Activated T-helper 2 cell treated with anti-CD3 and anti-CD28 coated beads, Interferon-gamma antibody, Interleukin-2, Interleukin-4, amounts not matched to agents 10 μg/mL and 5 μg/mL and 100 μg/mL, durations not matched to agents 14 hours and 24 hours and 36 hours (primary cell): ENCODE data around the gene SEMA3A. TPM values are rescaled to one million over a fixed set of nuclear protein-coding genes. Genes with fewer than 3 reads are reported as not detected.

Source experiments
- DNase-seq: peaks from one replicate; pipeline ENCODE4 v3.0.0; 2021; ENCODE audit warnings: low spot score
- H3K27ac Mint-ChIP-seq: one replicate; pipeline ENCODE4 v1.8.0; 2021; ENCODE audit warnings: mixed read lengths
- H3K27me3 Mint-ChIP-seq: one replicate; pipeline ENCODE4 v1.8.0; 2021; ENCODE audit warnings: low read depth, mixed read lengths
- H3K36me3 Mint-ChIP-seq: one replicate; pipeline ENCODE4 v1.8.0; 2021; ENCODE audit warnings: low read depth, mixed read lengths
- H3K4me1 Mint-ChIP-seq: one replicate; pipeline ENCODE4 v1.8.0; 2021; ENCODE audit warnings: low read depth, mixed read lengths
- H3K4me3 Mint-ChIP-seq: one replicate; pipeline ENCODE4 v1.8.0; 2021; ENCODE audit warnings: low read depth, mild to moderate bottlenecking, moderate library complexity, mixed read lengths
- H3K9me3 Mint-ChIP-seq: one replicate; pipeline ENCODE4 v1.8.0; 2021; ENCODE audit warnings: mixed read lengths
- intact Hi-C: fragments of 100-400 bp; cut with micrococcal nuclease; formaldehyde crosslinking; loops from one replicate; pipeline ENCODE4 v1.15.1; 2023
- total RNA-seq: library from RNA; stranded (reverse); gene quantifications from 2 replicates; pipeline ENCODE4 v1.2.3, GENCODE V29; 2022

Gene SEMA3A
- total RNA-seq, 1 donor from 2014 or later, result 0.25 TPM

DNA sequence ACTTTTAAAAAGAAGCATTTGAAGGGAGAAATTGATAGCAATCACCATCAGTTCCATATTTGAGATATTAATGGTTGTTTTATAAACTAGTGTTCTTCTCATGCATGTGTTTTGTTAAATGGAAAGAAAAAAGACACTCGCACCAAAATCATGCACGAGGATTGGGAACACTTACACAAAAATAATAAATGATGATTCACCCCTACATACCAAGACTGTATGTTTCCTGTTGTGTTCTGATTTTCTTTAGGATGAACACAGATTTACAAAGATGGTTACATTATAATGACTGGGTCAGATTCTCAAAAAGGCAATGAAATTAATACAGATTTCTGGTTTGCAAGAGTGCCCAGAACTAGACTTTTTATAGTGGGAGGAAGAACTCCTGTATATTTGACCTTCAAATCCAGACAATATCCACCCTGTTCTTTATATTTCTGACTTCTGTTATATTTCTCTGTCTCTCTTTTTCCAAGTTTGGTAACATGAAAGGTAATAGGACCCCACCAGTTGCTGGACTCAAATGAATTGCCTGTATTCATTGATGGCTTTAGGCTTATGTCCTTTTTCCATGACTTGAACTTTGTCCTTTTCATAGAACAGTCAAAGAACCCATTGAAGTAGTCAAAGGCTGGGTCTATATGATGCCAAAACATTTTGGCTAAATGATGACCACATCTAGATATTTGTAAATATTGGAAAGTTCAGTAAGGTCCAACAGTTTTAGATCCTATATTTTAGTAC lies 54.4 kb downstream of the SEMA3A start:
- DNase-seq, result no peak
- Mint-ChIP-seq H3K36me3 (no peaks in the 10 kb centered on the region), H3K27ac (no peak overlapping the region), H3K4me3 (no peak overlapping the region), H3K27me3 (no peaks in the 10 kb centered on the region), H3K4me1 (no peaks in the 10 kb centered on the region), H3K9me3 (no peaks in the 10 kb centered on the region)
- intact Hi-C loops, result no loop called here

DNA sequence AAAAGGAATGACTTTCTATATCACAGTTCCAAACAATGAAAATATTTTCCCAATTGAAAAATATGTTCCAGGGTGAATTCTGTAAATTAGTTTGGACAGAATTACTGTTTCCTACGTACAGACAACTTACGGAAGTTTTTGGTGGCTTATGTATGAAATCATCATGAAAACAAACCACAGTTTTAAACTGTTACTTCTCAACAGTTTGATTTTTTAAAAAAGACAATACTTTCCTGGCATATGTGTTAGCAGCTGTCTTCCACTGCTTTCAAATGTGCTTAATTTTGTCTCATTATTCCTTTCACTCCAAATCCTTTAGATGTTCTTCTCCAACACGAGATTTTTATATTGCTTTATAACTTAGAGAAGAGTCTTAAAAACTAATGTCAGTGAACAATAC lies 56.2 kb downstream of the SEMA3A start:
- Mint-ChIP-seq H3K27me3 (no peaks in the 10 kb centered on the region), H3K9me3 (no peaks in the 10 kb centered on the region), H3K4me3 (no peak overlapping the region), H3K36me3 (no peaks in the 10 kb centered on the region), H3K4me1 (no peaks in the 10 kb centered on the region), H3K27ac (no peak overlapping the region)
- intact Hi-C loops, result no loop called here
- no peak for DNase-seq

DNA sequence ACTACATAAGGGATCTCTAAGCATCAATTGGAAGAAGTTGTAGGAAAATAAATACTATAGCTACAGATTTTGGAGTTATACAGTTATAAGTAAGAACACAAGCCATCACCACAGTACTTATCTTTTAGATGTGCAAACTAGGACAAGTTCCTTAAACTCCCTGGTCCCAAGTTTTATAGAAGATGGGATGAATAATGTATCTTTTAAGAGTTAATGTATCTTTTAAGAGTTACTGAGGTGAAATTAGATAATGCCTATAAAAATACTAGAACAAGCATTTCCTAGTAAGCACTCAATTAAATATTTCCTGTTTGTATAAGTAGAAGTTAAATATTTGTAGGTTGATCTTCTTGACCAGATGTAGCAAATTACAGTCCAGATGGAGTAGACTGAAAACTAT lies 56.8 kb downstream of the SEMA3A start:
- Mint-ChIP-seq H3K4me1 (no peaks in the 10 kb centered on the region), H3K27me3 (no peaks in the 10 kb centered on the region), H3K27ac (no peak overlapping the region), H3K9me3 (no peaks in the 10 kb centered on the region), H3K36me3 (no peaks in the 10 kb centered on the region), H3K4me3 (no peak overlapping the region)
- DNase-seq, result no peak
- intact Hi-C loops, result no loop called here

DNA sequence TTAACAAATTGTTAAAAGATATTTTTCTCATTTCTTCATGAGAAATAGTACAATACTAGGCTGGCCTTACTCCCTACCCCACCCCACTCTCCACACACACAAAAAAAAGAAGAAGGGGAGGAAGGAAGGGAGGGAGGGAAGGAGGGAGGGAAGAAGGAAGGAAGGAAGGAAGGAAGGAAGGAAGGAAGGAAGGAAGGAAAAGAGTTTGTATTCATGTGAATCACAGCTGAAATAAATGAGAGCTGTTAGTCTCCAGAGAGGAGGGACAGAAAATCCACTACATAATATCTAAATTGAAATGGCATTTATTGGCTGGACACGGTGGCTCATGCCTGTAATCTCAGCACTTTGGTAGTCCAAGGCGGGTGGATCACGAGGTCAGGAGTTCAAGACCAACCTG lies 57.8 kb downstream of the SEMA3A start:
- Mint-ChIP-seq H3K9me3 (no peaks in the 10 kb centered on the region), H3K27ac (no peak overlapping the region), H3K4me3 (no peak overlapping the region), H3K4me1 (no peaks in the 10 kb centered on the region), H3K36me3 (no peaks in the 10 kb centered on the region), H3K27me3 (no peaks in the 10 kb centered on the region)
- no peak for DNase-seq
- intact Hi-C loops, result no loop called here

DNA sequence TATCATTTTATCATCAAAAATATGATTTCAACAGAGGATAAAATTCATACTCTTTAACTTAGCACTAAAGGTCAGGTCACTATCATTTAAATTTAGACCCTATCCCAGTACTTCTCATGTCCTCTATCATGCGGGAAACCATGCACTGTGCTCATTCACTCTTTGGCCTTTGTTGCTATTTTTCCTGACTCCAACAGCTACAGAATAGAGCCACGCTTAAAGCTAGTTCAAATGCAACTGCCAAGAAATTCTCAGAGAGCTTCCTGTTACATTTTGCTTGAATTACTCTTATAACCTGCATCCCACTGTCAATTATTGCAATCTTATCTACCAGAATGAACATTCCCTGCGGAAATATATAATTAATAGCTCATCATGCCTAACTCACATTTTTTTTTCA lies 58.3 kb downstream of the SEMA3A start:
- DNase-seq, result no peak
- intact Hi-C loops, result no loop called here
- no peaks in the 10 kb centered on the region for H3K4me1 Mint-ChIP-seq

DNA sequence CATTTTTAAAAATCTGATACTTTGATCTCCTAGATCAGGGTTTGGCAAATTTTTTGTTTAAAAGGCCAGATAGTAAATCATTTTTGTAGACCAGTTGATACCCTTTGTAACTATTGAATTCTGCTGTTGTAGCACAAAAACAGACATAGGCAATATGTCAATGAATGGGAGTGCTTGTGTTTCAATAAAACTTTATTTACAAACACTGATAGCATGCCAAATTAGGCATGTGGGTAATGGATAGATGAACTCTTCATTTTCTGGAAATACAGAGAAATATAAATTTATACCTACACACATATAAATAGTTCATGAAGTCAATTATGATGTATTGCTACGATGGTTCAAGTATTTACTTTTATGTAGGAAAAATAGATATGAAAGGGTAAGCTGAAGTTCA lies 60.4 kb downstream of the SEMA3A start:
- intact Hi-C loops, result no loop called here
- peaks cover 1% of the 10 kb centered on the region for H3K27me3 Mint-ChIP-seq
- no peak overlapping the region for H3K4me3 Mint-ChIP-seq
- H3K4me1 Mint-ChIP-seq, result no peaks in the 10 kb centered on the region
- no peak for DNase-seq
- H3K27ac Mint-ChIP-seq, result no peak overlapping the region
- no peaks in the 10 kb centered on the region for H3K36me3 Mint-ChIP-seq
- H3K9me3 Mint-ChIP-seq, result no peaks in the 10 kb centered on the region

More for the DNA sequence above, 58.3 kb downstream of the SEMA3A start:
- Mint-ChIP-seq H3K4me3 (no peak overlapping the region), H3K27ac (no peak overlapping the region), H3K36me3 (no peaks in the 10 kb centered on the region), H3K9me3 (no peaks in the 10 kb centered on the region), H3K27me3 (no peaks in the 10 kb centered on the region)

DNA sequence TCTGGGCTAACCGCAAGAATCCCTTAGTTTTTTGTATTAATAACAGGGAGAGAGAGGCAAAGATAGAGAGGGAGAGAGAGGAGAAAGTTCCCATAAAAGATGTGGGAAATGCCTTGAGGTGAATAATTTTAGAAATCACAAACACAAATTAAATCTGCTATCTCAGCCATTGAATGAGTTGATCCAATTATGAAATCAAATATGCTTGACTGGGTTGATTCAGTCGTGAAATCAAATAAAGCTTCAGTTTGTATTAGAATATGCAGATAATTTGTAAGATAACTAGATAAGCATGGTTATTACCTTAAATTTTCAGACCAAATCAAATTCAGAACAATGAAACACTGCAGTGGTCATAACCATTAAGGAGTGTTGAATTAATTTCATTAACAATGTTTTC lies 68.9 kb downstream of the SEMA3A start:
- no peaks in the 10 kb centered on the region for H3K4me1 Mint-ChIP-seq
- intact Hi-C loops, result no loop called here
- no peak for DNase-seq
- H3K9me3 Mint-ChIP-seq, result no peaks in the 10 kb centered on the region
- H3K27me3 Mint-ChIP-seq, result peaks cover 5% of the 10 kb centered on the region
- H3K4me3 Mint-ChIP-seq, result no peak overlapping the region
- H3K27ac Mint-ChIP-seq, result no peak overlapping the region
- H3K36me3 Mint-ChIP-seq, result no peaks in the 10 kb centered on the region

DNA sequence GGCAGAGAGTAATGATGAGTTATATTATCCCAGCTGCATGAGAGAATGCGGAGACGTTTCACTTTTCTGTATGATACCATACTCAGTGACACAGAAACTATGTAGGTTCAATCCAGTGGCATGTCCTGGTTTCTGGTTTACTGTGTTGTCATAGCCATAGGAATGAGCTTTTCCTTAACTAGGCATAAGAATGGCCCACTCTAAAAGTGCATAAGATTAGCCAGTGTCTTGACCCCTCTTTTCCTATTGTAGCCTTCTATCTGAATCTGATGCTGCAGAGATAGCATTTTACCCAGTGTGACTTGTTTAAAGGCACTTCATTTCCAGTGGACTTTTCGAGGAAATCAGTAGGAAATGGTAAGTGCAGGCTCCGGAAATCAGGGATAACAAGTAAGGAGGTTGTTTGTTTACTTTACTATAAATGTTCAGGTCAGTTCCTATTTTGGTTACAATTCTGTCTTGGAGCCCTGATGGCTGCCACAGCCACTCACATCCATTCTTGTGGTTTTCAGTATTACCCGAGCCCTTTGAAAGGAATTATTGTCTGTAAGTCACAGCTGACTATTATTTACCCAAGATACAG lies 70.5 kb downstream of the SEMA3A start:
- no peak for DNase-seq
- Mint-ChIP-seq H3K27ac (no peak overlapping the region), H3K9me3 (no peaks in the 10 kb centered on the region), H3K27me3 (peaks cover 2% of the 10 kb centered on the region), H3K4me1 (no peaks in the 10 kb centered on the region), H3K4me3 (no peak overlapping the region), H3K36me3 (no peaks in the 10 kb centered on the region)
- intact Hi-C loops, result no loop called here

DNA sequence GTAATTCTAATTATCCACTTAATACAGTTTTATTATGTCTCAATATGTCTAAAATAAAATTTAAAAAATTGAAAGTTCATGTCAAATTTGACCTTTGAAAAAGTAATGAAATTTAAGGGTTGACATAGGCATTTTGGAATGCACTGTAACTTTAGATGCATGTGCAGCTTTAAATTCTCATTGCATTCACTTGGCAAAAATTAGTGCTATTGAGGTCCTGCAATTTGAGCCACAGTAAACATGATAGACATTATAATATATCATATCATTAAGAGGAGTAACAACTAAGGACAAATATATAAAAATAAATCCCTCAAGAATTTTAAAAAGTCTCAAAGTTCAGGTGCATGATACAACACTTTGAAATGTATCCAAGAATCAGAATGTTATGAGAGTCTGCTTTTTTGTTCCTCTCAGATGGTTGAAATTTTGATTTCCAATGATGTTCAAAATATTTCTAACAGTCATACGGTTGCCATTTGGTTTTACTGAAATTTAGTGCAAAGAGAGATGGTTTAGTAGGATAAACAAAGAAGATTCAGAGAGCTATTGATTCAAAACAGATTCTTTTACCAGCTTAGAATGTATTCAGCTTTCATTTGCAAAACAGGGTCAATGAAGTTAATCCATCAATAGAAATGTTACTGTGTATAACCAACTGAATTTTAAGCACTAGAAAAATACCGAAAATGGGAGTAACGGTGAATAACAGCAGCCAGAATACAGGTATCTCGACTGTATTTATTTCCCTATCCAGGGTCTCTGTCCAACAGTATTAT lies 71.8 kb downstream of the SEMA3A start:
- no peak overlapping the region for H3K4me3 Mint-ChIP-seq
- H3K27me3 Mint-ChIP-seq, result no peaks in the 10 kb centered on the region
- no peaks in the 10 kb centered on the region for H3K36me3 Mint-ChIP-seq
- no peak for DNase-seq
- H3K27ac Mint-ChIP-seq, result no peak overlapping the region
- no peaks in the 10 kb centered on the region for H3K4me1 Mint-ChIP-seq
- intact Hi-C loops, result no loop called here
- no peaks in the 10 kb centered on the region for H3K9me3 Mint-ChIP-seq

DNA sequence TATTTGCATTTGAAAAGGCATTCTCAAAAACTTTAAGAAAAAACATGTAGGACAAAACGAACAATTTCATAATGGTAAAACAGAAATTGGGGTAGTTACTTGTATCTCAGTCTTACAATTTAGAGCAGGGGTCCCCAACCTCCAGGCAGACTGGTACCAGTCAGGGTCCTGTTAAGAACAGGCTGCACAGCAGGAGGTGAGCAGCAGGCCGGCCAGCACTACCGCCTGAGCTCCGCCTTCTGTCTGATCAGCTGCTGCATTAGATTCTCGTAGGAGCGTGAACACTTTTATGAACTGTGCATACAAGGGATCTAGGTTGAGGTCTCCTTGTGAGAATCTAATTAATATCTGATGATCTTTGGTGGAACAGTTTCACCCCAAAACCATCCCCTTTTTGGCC lies 77.3 kb downstream of the SEMA3A start:
- no peak overlapping the region for H3K27ac Mint-ChIP-seq
- intact Hi-C loops, result no loop called here

DNA sequence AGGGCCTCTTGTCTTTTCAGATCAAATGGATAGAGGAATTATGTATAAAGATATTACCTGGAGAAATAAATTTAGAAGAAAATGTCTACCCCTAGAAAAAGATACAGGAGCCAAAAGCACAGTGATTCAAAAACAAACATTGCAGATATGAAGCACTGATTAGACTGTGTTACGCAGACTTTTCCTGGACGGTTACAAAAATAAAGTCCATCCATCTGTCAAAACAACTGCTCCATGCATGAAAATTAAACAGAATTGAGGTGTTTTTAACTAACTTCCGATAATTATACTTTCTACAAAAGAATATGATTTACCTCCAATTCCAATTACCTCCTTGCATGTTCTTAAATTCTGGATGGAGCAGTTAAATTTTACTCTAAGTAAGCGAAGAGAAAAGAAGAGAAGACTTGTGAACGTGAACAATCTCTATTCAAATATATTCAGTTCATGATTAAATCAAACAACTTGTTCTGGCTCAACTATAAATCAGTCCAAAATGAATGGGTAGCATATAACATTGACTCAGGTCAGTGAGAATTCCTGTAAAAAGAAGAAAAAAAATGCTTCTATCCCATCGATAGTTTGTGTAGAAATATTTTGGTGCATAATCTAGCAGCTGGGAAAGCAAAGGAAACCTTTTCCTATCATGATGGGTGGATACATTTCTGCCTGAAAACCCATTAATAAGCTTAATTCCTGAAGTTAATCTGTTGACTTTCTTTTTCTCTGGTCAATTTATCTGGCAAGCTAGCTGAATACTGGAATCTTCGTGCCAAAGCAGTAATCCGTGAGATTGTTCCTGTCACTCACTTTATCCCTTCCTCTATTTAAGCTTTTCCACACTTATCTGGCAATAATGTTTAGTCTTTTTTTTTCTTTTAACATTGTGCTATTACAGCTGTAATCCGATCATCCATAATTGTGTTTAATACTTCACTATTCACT lies 80.4 kb downstream of the SEMA3A start:
- DNase-seq, result no peak
- Mint-ChIP-seq H3K27ac (no peak overlapping the region), H3K4me1 (peaks cover 1% of the 10 kb centered on the region), H3K4me3 (no peak overlapping the region), H3K9me3 (no peaks in the 10 kb centered on the region), H3K36me3 (no peaks in the 10 kb centered on the region), H3K27me3 (peaks cover 2% of the 10 kb centered on the region)
- intact Hi-C loops, result no loop called here

More for the DNA sequence above, 77.3 kb downstream of the SEMA3A start:
- no peak for DNase-seq
- Mint-ChIP-seq H3K4me3 (no peak overlapping the region), H3K27me3 (no peaks in the 10 kb centered on the region), H3K36me3 (no peaks in the 10 kb centered on the region), H3K9me3 (no peaks in the 10 kb centered on the region), H3K4me1 (peaks cover 1% of the 10 kb centered on the region)

DNA sequence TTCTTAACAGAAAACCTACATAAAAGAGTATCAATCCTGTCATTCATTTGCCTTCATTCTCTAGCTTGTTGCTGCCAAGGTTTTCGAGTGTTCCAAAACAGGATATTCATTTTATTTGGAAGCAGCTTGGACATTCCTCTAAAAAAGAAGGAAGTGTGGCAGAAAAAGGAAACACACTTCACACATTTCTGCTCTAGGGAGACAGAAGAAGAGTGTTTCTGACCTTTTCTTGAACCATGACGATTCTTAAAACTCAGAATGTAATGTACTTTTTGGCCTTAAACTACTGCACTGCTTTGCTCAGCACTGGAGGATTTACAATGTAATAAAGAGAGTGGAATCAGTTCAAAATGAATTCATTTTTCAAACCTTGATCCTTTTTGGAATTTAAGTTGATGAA lies 81.3 kb downstream of the SEMA3A start:
- no peak overlapping the region for H3K4me3 Mint-ChIP-seq
- no peaks in the 10 kb centered on the region for H3K36me3 Mint-ChIP-seq
- H3K27me3 Mint-ChIP-seq, result peaks cover 3% of the 10 kb centered on the region
- H3K9me3 Mint-ChIP-seq, result no peaks in the 10 kb centered on the region
- H3K27ac Mint-ChIP-seq, result no peak overlapping the region
- intact Hi-C loops, result no loop called here
- no peak for DNase-seq
- H3K4me1 Mint-ChIP-seq, result peaks cover 1% of the 10 kb centered on the region
